Activated T-cell treated with anti-CD3 and anti-CD28 coated beads, Interleukin-2, amount 50 U/mL, for 1 hour (primary cell): ENCODE data around the gene RERG.

Experiments used
- DNase-seq: peaks from one replicate; pipeline ENCODE4 v3.0.0-alpha.2; 2020

The RERG gene

GRCh38 chr12:15183821-15184220, 37.4 kb downstream of the RERG start:
- DNase-seq = no peak

- no peak for DNase-seq
Measured at GRCh38 chr12:15181017-15181683, 40.1 kb downstream of the RERG start.

- no peak for DNase-seq
Measured at GRCh38 chr12:15180325-15180724, 40.9 kb downstream of the RERG start.

GRCh38 chr12:15179672-15180071, 41.5 kb downstream of the RERG start:
- DNase-seq = no peak

- no peak for DNase-seq
Measured at GRCh38 chr12:15173142-15173541, 48.1 kb downstream of the RERG start.

GRCh38 chr12:15172060-15172822, 49.0 kb downstream of the RERG start:
- DNase-seq = no peak

GRCh38 chr12:15171012-15171655, 50.1 kb downstream of the RERG start:
- no peak for DNase-seq

GRCh38 chr12:15168026-15168678, 53.1 kb downstream of the RERG start:
- no peak for DNase-seq

- DNase-seq = no peak
Measured at GRCh38 chr12:15165012-15165659, 56.1 kb downstream of the RERG start.

GRCh38 chr12:15163030-15163976, 57.9 kb downstream of the RERG start:
- DNase-seq = no peak

- no peak for DNase-seq
Measured at GRCh38 chr12:15158083-15158482, 63.1 kb downstream of the RERG start.

GRCh38 chr12:15157269-15157671, 63.9 kb downstream of the RERG start:
- no peak for DNase-seq

- no peak for DNase-seq
Measured at GRCh38 chr12:15155271-15155670, 65.9 kb downstream of the RERG start.

- DNase-seq = no peak
Measured at GRCh38 chr12:15154103-15154502, 67.1 kb downstream of the RERG start.

GRCh38 chr12:15152868-15153267, 68.3 kb downstream of the RERG start:
- no peak for DNase-seq

GRCh38 chr12:15152456-15152855, 68.8 kb downstream of the RERG start:
- DNase-seq = no peak

- DNase-seq = no peak
Measured at GRCh38 chr12:15151161-15152091, 69.8 kb downstream of the RERG start.

GRCh38 chr12:15146585-15146984, 74.6 kb downstream of the RERG start:
- DNase-seq = no peak

GRCh38 chr12:15143467-15143866, 77.8 kb downstream of the RERG start:
- DNase-seq = no peak

- DNase-seq = no peak
Measured at GRCh38 chr12:15142711-15143110, 78.5 kb downstream of the RERG start.

GRCh38 chr12:15131431-15131830, 89.8 kb downstream of the RERG start:
- DNase-seq = no peak
